ENCODE data around the gene ASTN1. TPM values are rescaled to one million over a fixed set of nuclear protein-coding genes. Genes with fewer than 3 reads are reported as not detected.

Gene ASTN1
- total RNA-seq, 4 donors from 2014 or later = 1.2 to 2.2 (median 1.6) TPM

DNA sequence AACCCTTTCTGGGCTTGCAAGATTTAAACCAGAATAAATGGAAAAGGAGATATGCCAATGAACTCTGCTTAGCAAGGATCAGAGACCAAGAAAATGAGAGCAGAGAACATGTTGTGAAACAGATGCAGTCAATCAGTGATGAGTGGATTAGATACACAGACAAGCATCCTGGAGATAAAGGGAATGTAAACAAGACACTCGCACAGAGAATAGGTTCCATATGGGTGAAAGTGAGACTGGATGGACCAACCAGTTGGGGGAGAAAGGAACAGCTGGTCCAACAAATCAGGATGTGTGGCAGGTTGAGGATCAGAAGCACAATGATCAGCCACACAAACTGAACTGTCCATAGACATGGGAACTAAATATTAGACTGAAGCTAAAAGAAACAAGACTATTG is 338.2 kb downstream of the ASTN1 start:
- H3K36me3 ChIP-seq = no peaks in the 10 kb centered on the region
- WGBS = 22% methylated on average over 1 of the region's 1 CpG
- H3K27ac ChIP-seq (replicated peaks in 1 of 4) = no peak overlapping the region
- no peaks in the 10 kb centered on the region for H3K27me3 ChIP-seq
- no peak overlapping the region for H3K4me3 ChIP-seq
- intact Hi-C loops (cut with DNase I) = no loop called here
- no peaks in the 10 kb centered on the region for H3K9me3 ChIP-seq
- DNase-seq (ENCODE audit: extremely low spot score) = no peak
- H3K4me1 ChIP-seq = no peaks in the 10 kb centered on the region
- TF ChIP-seq, protein P1, sequence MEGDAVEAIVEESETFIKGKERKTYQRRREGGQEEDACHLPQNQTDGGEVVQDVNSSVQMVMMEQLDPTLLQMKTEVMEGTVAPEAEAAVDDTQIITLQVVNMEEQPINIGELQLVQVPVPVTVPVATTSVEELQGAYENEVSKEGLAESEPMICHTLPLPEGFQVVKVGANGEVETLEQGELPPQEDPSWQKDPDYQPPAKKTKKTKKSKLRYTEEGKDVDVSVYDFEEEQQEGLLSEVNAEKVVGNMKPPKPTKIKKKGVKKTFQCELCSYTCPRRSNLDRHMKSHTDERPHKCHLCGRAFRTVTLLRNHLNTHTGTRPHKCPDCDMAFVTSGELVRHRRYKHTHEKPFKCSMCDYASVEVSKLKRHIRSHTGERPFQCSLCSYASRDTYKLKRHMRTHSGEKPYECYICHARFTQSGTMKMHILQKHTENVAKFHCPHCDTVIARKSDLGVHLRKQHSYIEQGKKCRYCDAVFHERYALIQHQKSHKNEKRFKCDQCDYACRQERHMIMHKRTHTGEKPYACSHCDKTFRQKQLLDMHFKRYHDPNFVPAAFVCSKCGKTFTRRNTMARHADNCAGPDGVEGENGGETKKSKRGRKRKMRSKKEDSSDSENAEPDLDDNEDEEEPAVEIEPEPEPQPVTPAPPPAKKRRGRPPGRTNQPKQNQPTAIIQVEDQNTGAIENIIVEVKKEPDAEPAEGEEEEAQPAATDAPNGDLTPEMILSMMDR (IDR thresholded peaks at IDR 0.05) = no peak
- TF ChIP-seq EP300 (IDR thresholded peaks at IDR 0.05) = no peak
- TF ChIP-seq POLR2AphosphoS5 (IDR thresholded peaks at IDR 0.05) = no peak
- TF ChIP-seq POLR2A (IDR thresholded peaks at IDR 0.05; ENCODE audit: low read depth) = no peak

DNA sequence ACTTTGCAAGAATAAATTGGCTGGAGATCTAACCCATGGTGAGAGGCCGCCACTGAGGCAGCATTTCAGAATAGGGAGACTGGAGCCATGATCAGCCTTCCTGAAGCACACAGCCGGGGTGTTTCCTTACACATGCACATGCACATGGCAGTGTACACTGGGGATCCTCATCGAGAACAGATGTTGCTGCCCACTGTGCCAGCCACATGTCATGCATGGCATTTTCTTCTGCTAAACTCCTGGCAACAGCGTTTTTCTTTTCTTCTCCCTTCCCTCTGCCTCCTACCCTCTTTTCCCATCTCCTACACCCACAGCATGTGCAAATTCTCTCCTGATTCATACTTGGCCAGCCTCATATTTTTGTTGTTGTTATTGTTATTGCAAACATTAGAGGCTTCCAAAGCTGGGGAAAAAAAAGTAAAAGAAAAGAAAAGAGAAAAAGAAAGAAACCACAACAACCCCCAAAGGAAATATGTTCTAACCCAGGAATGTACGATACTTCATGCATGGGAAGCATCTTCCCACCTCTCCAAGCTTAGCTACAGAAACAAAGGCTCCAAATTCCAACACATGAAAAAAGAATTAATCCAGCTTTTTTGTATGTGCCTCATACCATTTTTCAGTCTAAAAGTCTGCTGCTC is 344.0 kb downstream of the ASTN1 start:
- TF ChIP-seq, protein P1 (IDR thresholded peaks at IDR 0.05) = no peak
- TF ChIP-seq POLR2AphosphoS5 (IDR thresholded peaks at IDR 0.05) = no peak
- TF ChIP-seq POLR2A (IDR thresholded peaks at IDR 0.05; ENCODE audit: low read depth) = no peak
- TF ChIP-seq EP300 (IDR thresholded peaks at IDR 0.05) = no peak
- Histone ChIP-seq H3K4me3 (no peak overlapping the region), H3K36me3 (no peaks in the 10 kb centered on the region), H3K9me3 (no peaks in the 10 kb centered on the region), H3K27ac (replicated peaks in 1 of 4) (no peak overlapping the region), H3K27me3 (no peaks in the 10 kb centered on the region), H3K4me1 (no peaks in the 10 kb centered on the region)
- intact Hi-C loops (cut with DNase I) = no loop called here
- no peak for DNase-seq (ENCODE audit: extremely low spot score)
- 70% methylated on average over 5 of the region's 5 CpGs for WGBS

DNA sequence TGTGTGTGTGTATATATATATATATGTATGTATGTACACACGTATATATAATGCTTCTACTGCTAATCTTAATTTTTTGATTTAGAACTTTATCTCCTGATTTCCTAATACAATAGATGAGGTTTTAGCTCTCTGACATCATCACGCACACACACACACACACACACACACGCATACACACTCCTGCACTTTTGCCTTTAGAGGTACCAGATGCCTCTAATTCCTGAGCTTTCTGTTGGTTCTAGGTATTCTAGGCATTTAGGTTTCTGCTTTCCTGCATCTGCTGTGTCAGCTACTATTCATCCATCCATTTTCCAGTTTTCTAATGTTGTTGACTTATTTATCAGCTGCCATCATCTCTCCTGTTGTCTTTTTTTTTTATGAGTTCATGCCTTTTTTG is 348.3 kb downstream of the ASTN1 start:
- intact Hi-C loops (cut with DNase I) = no loop called here
- no peak for TF ChIP-seq POLR2AphosphoS5 (IDR thresholded peaks at IDR 0.05)
- no peak for TF ChIP-seq EP300 (IDR thresholded peaks at IDR 0.05)
- TF ChIP-seq, protein P1 (IDR thresholded peaks at IDR 0.05) = no peak
- no peak for TF ChIP-seq POLR2A (IDR thresholded peaks at IDR 0.05; ENCODE audit: low read depth)
- H3K27ac ChIP-seq (replicated peaks in 1 of 4) = no peak overlapping the region
- WGBS = 86% methylated on average over 3 of the region's 3 CpGs
- DNase-seq (ENCODE audit: extremely low spot score) = no peak
- no peaks in the 10 kb centered on the region for H3K9me3 ChIP-seq
- H3K4me3 ChIP-seq = no peak overlapping the region
- no peaks in the 10 kb centered on the region for H3K36me3 ChIP-seq
- no peaks in the 10 kb centered on the region for H3K27me3 ChIP-seq
- H3K4me1 ChIP-seq = peaks cover 0 to 3% (median 0%) of the 10 kb centered on the region in 4 donors

DNA sequence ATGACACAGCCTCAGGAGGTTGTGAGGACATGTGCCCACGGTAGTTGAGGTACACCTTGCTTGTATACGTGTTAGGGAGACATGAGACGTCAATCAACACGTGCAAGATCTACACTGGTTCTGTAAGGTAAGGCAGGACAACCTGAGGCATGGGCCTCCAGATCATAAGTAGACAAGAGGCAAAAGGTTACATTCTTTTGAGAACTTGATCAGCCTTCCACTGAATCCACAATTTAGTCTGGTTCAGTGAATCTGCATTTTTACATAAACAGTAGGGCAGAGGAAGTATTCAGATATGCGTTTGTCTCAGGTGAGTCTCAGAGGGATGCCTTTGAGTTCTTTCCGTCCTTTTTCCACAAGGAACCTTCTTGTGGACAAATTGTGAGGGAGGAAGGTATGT is 348.9 kb downstream of the ASTN1 start:
- TF ChIP-seq, protein P1 (IDR thresholded peaks at IDR 0.05) = no peak
- no peak for TF ChIP-seq EP300 (IDR thresholded peaks at IDR 0.05)
- no peak for TF ChIP-seq POLR2AphosphoS5 (IDR thresholded peaks at IDR 0.05)
- TF ChIP-seq POLR2A (IDR thresholded peaks at IDR 0.05; ENCODE audit: low read depth) = no peak
- intact Hi-C loops (cut with DNase I) = no loop called here
- no peaks in the 10 kb centered on the region for H3K27me3 ChIP-seq
- no peak for DNase-seq (ENCODE audit: extremely low spot score)
- H3K9me3 ChIP-seq = no peaks in the 10 kb centered on the region
- H3K4me1 ChIP-seq = peaks cover 0 to 3% (median 0%) of the 10 kb centered on the region in 4 donors
- H3K27ac ChIP-seq (replicated peaks in 1 of 4) = no peak overlapping the region
- no peak overlapping the region for H3K4me3 ChIP-seq
- WGBS = 92% methylated on average over 6 of the region's 6 CpGs
- H3K36me3 ChIP-seq = no peaks in the 10 kb centered on the region
